ENCODE data around the gene TTLL9.
"Not testable (repeated sequence)": the region's sequence is repeated elsewhere in the genome, so short reads cannot be mapped to it uniquely, and the experiment has no call there.

TTLL9 gene

GRCh38 chr20:31890646-31891045 is 20.2 kb downstream of the TTLL9 start:
- no peak for DNase-seq

DNA sequence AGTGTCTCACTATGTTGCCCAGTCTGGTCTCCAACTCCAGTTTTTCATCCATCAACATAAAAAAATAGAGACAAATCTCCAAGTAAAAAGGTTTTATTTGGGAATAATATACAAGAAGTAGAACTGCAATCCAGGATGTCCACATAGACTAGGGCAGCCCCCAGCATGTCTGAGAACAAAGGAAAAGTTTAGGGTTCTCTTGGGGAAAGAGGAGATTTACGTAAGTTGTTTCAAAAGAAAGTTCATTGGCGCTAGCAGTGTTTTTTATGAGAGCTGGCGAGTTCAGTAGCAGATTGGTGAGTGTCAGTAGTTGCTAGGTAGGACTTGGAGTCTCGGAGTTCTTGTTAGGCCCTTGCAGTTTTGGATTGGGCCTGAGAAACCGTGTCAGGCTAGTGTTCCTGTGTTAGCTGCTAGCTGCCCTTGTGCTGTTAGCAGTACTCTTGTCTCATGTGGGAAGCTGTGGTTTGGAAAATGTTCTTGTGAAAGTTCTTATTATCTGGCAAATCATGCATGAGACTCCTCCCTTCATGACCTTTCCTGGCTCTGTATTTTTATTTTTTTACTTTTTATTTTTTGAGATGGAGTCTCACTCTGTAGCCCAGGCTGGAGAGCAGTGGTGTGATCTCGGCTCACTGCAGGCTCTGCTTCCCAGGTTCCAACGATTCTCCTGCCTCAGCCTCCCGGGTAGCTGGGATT is 24.7 kb downstream of the TTLL9 start:
- no peak for DNase-seq

GRCh38 chr20:31896049-31896448 is 25.6 kb downstream of the TTLL9 start:
- no peak for DNase-seq

GRCh38 chr20:31897541-31897940 is 27.1 kb downstream of the TTLL9 start:
- no peak for DNase-seq

DNA sequence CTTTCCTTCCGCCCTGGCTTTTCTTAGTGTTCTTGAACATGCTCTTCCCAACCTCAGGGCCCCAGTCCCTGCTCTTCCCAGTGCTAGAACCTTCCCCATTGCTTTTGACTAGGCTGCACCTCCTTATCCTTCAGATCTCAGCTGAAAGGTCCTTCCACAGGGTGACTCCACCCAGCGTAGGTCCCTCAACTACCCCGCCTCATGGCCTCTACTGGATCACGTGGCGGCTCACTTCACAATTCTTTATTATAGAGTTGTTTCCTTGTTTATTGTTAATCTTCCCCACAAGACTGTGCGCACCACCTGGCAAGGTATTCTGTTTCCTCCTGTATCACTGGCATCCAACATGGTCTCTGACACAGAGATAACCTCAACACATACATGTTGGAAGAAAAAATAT is 31.2 kb downstream of the TTLL9 start:
- no peak for DNase-seq

DNA sequence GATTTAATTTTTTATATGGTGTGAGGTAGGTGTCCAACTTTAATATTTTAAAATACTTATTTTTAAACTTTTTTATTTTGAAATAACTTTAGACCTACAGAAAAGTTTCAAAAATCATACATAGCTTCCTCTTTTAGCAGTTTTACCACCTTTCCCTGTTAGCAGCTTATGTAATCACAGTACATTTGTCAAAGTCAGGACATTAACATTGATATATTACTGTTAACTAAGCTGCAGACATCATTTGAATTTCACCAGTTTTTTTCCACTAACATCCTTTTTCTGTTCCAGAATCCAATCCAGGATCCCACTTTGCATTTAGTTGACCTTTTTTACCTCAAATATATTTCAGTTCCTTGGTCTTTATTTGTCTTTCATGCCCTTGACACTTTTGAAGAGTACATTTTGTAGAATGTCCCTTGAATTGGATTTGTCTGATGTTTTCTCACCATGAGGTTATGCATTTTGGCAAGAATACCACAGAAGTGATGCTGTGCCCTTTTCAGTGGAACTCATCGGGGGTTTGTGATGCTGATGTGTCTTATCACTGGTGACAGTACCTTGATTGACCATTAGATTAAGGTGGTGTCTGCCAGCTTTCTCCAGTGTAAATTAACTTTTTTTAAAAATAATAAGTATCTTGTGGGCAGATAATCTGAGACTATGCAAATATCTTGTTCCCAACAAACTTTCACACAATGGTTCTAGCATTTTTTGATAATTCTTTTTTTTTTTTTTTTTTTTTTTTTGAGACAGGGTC is 33.4 kb downstream of the TTLL9 start:
- DNase-seq: no peak

GRCh38 chr20:31906001-31906400 is 35.6 kb downstream of the TTLL9 start:
- no peak for DNase-seq

GRCh38 chr20:31907046-31907445 is 36.6 kb downstream of the TTLL9 start:
- DNase-seq: no peak

DNA sequence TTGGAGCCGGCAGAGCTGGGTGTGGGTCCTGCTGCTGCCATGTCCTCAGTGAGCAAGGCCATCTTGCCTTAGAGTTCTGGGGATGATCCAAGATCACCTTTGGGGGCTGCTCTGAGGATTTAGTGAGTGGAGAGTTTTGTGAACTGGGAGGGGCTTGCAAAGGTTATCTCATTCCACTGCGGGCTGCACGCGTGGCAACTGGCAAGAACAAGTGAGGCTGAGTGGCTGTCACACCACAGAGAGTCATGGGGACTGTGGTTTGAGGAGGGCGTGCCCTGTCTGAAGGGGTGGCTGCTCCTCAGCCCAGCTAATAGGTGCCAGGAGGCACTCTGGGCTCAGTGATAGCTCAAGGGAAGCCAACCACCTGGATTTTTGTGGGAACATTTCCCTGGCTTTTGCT is 37.6 kb downstream of the TTLL9 start:
- no peak for DNase-seq

GRCh38 chr20:31908424-31908823 is 38.0 kb downstream of the TTLL9 start:
- no peak for DNase-seq

GRCh38 chr20:31909253-31910070 is 39.0 kb downstream of the TTLL9 start:
- no peak for DNase-seq

DNA sequence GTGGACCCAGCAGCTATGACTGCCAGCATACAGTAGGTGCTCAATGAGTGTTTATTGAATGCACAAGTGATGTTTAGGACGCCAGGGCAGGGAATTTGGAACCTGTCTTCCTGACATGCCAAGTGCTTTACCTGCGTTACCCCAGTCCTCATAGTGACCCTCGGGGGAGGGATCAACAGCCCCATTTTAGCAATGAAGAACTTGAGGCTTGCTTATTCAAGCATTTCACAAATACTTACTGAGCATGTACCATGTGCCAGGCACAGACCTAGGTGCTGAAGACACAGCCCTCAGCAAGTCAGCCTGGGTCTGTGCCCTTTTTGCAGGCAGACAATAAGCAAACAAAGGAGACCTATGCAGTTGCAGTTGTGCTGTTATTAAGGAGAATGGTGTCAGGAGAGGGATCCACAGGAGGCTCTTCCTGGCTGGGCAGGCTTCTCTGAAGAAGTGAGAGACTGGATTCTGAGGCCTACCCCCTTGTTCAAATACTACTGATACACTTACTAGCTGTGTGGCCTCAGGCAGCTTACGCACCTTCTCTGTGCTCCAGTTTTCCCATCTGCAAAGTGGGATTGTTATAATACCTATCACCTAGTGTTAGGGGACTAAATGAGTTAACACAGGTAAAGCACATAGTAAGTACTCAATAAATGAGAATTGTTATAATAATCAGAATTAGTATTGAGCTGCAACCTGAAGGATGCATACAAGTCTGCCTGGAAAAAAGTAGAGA is 39.8 kb downstream of the TTLL9 start:
- no peak for DNase-seq

- DNase-seq: no peak
These were observed 43.2 kb downstream of the TTLL9 start for GRCh38 chr20:31913431-31914157.

DNA sequence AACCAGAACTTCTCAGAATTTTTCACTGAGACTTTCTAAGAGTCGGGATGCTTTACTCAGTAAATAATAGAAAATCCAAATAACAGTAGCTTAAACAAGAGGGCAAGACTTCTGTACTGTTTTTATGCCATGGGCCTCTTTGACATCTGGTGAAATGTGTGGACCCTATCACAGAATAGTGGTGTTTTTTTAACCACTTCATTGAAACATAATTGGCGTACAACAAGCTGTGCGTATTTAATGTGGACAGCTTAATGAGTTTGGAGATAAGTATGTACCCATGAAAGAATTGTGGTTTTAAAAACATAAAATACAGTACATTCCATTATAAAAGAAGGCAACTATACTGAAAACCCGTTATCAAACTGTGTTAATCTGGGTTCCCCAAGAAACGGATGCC is 43.7 kb downstream of the TTLL9 start:
- DNase-seq: no peak

- no peak for DNase-seq
These were observed 45.3 kb downstream of the TTLL9 start for GRCh38 chr20:31915491-31916280.

DNA sequence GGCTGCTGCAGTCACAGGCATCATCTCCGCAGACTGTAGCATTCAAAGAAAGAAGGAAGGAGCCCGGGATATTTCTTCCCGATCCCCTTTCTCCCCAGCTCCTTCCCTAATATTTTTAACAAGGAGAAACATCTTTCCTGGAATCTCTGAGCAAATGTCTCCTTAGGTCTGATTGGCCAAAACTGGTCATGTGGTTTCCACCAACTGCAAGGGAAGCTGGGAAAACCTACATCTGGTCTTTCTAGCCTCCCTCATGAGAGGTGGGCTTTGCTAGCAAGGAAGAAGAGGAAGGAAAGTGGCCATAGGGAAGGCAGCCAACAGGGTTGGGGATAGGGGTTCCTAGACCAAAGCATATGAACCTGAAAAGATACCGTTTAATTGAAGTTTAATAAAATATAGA is 46.3 kb downstream of the TTLL9 start:
- DNase-seq: no peak

DNA sequence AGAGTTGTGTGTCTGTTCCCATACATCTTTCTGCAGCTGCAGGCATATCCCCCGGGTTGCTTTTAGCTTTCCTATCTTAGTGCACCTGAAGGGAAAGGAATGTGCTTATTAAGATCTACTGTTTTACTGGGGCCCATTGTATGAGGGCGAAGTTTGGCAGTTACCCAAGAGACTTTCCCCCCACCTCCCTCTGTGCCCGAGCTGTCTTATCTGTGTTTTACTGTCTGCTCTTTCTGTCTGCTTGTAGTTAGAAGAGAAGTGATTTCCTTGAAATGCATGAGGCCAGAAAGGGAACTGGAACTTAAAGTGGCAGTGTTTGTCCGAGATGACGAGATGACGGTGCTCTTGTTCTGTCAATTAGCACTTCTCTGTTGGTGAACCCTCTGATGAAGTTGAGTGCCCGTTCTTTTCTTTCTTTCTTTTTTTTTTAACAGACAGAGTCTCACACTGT is 47.6 kb downstream of the TTLL9 start:
- DNase-seq: not testable (repeated sequence)

GRCh38 chr20:31918466-31919105 is 48.2 kb downstream of the TTLL9 start:
- no peak for DNase-seq

GRCh38 chr20:31919410-31920155 is 49.1 kb downstream of the TTLL9 start:
- DNase-seq: no peak

- no peak for DNase-seq
These were observed 49.9 kb downstream of the TTLL9 start for GRCh38 chr20:31920275-31920855.

All from central memory CD4-positive, alpha-beta T cell (primary cell).